GM12864 (cell line): ENCODE measurements around the gene ARHGEF4.

Experiments used
- DNase-seq: peaks from one replicate; pipeline ENCODE4 v3.0.0-alpha.2; 2011; ENCODE audit warnings: low read depth
- H3K4me3 ChIP-seq: 2 replicates; pipeline ENCODE4 v1.5.1; 2011; ENCODE audit warnings: mild to moderate bottlenecking, low read depth, low read length, control low read depth
- CTCF ChIP-seq: IDR thresholded peaks from 2 replicates; pipeline ENCODE4 v1.5.1; 2011; ENCODE audit warnings: low read depth, mild to moderate bottlenecking, moderate library complexity, low read length, control low read depth, inconsistent platforms; ENCODE audit errors: missing control alignments

ARHGEF4 gene

DNA sequence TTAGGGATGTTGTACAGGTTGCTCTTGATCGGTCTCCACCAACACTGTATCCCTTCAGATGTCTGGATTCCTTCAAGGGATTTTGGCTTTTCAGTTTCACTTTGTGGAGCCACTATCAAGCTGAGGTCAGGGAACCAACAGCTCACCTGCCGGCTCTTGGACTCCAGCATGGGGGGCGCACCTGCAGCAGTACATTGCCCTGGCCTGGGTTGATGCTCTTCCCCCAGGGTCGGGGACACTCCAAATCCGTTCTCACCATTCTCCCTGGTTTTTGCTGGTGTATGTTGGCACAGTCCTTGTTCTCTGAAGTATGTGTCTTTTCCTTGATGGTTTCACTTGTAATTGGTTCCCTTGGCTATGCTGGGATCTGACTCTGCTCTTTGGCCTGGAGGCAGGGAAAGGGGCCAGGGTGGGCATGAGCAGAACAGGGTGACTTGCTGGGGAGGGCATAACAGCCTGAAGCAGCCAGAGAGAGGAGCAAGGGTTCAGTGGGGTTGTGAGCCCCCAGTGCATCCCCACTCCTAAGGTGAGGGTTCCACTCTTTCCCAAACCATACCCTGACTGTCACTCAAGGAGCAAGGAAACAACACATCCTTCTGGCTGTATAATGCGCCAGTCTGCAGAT lies 5.1 kb downstream of the ARHGEF4 start:
- TF ChIP-seq CTCF: no peak
- no peak for DNase-seq
- no peak overlapping the region for H3K4me3 ChIP-seq

DNA sequence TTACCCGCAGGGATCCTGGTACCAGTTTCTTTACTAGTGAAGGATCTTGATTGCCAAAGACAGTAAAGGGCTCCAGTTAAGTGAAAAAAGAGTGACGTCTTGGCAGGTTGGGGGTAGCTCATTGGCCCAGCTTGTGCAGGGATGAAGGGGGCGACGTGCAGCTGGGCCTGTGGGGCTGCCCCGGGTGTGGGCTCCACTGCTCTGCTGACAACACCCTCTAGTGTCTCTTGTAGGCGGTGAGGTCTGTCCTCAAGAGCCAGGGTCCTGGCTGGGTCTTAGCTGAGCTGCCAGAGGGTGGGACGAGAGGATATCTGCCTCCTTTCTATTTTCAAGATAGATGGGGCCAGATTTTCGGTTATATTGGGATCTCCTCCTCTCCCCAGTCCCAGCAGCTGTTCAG lies 6.1 kb downstream of the ARHGEF4 start:
- no peak for DNase-seq
- H3K4me3 ChIP-seq: no peak overlapping the region
- TF ChIP-seq CTCF: no peak

DNA sequence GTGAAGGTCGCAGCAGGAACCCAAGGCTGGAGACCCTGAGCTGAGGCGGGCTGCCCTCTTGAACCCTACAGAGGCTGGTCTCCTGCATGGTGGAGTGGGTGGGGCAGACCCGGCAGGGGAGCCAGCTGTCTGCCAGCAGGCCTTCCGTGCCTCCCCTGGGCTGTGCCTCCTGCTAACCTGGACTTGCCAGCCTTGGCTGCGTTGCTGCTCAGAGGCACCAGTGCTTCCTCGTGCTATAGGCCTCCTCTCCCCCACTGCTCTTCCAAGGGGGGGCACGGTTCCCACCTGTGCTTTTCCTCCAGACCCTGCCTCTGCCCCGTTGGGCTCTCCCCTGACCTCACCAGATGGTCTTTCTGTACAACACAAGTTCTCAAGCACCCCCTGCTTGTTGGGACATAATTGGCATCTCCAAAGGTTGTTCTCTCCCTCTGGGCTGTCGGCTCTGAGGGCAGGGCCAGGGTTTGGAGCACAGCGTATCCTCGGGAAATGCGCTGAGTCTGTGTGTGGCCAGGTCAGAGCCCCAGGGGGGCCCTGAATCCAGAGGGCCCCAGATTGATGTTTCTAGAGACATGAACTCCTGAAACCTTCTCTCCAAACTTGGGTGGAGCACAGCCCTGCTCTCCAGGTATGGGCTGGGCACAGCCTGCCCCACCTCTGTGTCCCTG lies 6.7 kb downstream of the ARHGEF4 start:
- no peak for TF ChIP-seq CTCF
- no peak overlapping the region for H3K4me3 ChIP-seq
- DNase-seq: no peak

DNA sequence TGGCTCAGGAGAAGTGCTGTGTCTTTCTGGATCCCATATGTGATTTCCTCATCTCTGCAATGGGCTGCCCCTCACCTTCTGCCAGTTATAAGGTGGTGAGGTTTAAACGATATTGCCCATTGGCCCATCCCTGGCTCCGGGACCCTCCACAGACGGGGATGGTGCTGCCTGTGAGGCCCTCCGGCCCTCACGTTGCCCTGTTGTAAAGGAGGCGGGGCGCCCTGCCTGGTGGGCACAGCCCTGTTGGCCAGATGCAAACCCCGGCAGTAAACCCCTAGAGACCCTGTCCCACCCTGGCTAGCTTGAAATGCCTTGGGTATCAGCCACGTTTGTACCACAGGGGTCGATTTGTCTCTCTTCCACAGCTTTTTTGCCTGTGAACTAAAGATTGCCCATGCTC lies 7.4 kb downstream of the ARHGEF4 start:
- DNase-seq: no peak
- TF ChIP-seq CTCF: no peak

DNA sequence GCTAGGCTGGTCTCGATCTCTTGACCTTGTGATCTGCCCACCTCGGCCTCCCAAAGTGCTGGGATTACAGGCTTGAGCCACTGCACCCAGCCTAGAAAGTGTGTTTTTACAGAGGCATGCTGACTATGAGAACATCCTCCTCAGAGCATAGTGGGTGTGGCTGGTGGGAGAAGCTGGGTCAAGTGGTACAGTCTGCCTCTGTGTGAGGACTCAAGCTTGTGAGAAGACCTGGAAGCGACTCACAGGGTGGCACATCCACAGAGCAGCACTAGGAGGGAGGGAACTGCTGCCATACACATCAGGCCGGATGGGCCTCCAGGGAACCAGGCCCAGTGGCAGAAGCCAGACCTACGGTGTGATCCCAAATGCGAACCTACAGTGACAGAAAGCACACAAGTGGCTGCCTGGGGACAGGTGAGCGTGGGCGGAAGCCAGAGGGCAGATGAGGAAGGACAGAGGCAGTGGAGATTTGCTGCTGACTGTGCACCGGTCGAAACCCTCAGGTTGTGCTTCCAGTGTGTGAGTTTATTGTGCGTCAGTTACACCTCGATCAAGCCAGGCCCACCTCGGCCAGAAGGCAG lies 8.9 kb downstream of the ARHGEF4 start:
- no peak for TF ChIP-seq CTCF
- no peak overlapping the region for H3K4me3 ChIP-seq
- DNase-seq: no peak

More for the DNA sequence above, 7.4 kb downstream of the ARHGEF4 start:
- H3K4me3 ChIP-seq: no peak overlapping the region

GRCh38 chr2:130846233-130846632 lies 9.5 kb downstream of the ARHGEF4 start:
- no peak for DNase-seq
- no peak for TF ChIP-seq CTCF
- no peak overlapping the region for H3K4me3 ChIP-seq
